ENCODE measurements around the gene ANAPC10.
"Not testable (repeated sequence)": the region's sequence is repeated elsewhere in the genome, so short reads cannot be mapped to it uniquely, and the experiment has no call there.

ANAPC10 gene

GRCh38 chr4:145069361-145069760 is 28.6 kb downstream of the ANAPC10 start:
- FAIRE-seq, result no peak

GRCh38 chr4:145066063-145066501 is 31.9 kb downstream of the ANAPC10 start:
- peak; percentile 15 for FAIRE-seq

- peak; percentile 95 for FAIRE-seq
These were observed 36.6 kb downstream of the ANAPC10 start for GRCh38 chr4:145061318-145061920.

GRCh38 chr4:145058256-145058655 is 39.7 kb downstream of the ANAPC10 start:
- no peak for FAIRE-seq

- no peak for FAIRE-seq
These were observed 41.5 kb downstream of the ANAPC10 start for GRCh38 chr4:145056325-145057130.

GRCh38 chr4:145055533-145056257 is 42.3 kb downstream of the ANAPC10 start:
- FAIRE-seq, result no peak

- FAIRE-seq, result no peak
These were observed 48.8 kb downstream of the ANAPC10 start for GRCh38 chr4:145049241-145049640.

- no peak for FAIRE-seq
These were observed 49.2 kb downstream of the ANAPC10 start for GRCh38 chr4:145048817-145049216.

- no peak for FAIRE-seq
These were observed 50.8 kb downstream of the ANAPC10 start for GRCh38 chr4:145047151-145047550.

- no peak for FAIRE-seq
These were observed 52.8 kb downstream of the ANAPC10 start for GRCh38 chr4:145045180-145045579.

GRCh38 chr4:145044341-145044740 is 53.7 kb downstream of the ANAPC10 start:
- FAIRE-seq, result no peak

- FAIRE-seq, result no peak
These were observed 54.7 kb downstream of the ANAPC10 start for GRCh38 chr4:145043306-145043705.

- FAIRE-seq, result peak; percentile 65
These were observed 55.3 kb downstream of the ANAPC10 start for GRCh38 chr4:145042601-145043285.

GRCh38 chr4:145041378-145041777 is 56.6 kb downstream of the ANAPC10 start:
- FAIRE-seq, result no peak

- no peak for FAIRE-seq
These were observed 62.4 kb downstream of the ANAPC10 start for GRCh38 chr4:145035494-145036136.

- FAIRE-seq, result no peak
These were observed 63.2 kb downstream of the ANAPC10 start for GRCh38 chr4:145034727-145035211.

- no peak for FAIRE-seq
These were observed 78.7 kb downstream of the ANAPC10 start for GRCh38 chr4:145019346-145019745.

- FAIRE-seq, result no peak
These were observed 83.6 kb downstream of the ANAPC10 start for GRCh38 chr4:145014365-145014764.

- FAIRE-seq, result no peak
These were observed 85.2 kb downstream of the ANAPC10 start for GRCh38 chr4:145012841-145013240.

- no peak for FAIRE-seq
These were observed 86.4 kb downstream of the ANAPC10 start for GRCh38 chr4:145011636-145012035.

- FAIRE-seq, result not testable (repeated sequence)
These were observed 87.7 kb downstream of the ANAPC10 start for GRCh38 chr4:145010315-145010714.

GRCh38 chr4:145003675-145004074 is 94.3 kb downstream of the ANAPC10 start:
- FAIRE-seq, result no peak
